Measurements from ENCODE around the gene VAV1.
"Not testable (repeated sequence)": the region's sequence is repeated elsewhere in the genome, so short reads cannot be mapped to it uniquely, and the experiment has no call there.

GRCh38 chr19:6762253-6762797 lies 10.2 kb upstream of the VAV1 start:
- TF ChIP-seq CTCF (IDR thresholded peaks at IDR 0.05; ENCODE audit: borderline replicate concordance, extremely low read depth, low read length, poor library complexity, severe bottlenecking); EZH2 (IDR thresholded peaks at IDR 0.05; ENCODE audit: borderline replicate concordance, low read depth, low read length, severe bottlenecking): not testable (repeated sequence)

All from DND-41 (cell line).